H9 (cell line): ENCODE measurements around the gene FAM13A. TPM values are rescaled to one million over a fixed set of nuclear protein-coding genes. Genes with fewer than 3 reads are reported as not detected.

Source experiments
- DNase-seq: peaks from one replicate; pipeline ENCODE4 v3.0.0-alpha.2; 2017
- H2AFZ ChIP-seq: one replicate; pipeline ENCODE4 v1.6.1; 2013; ENCODE audit warnings: mild to moderate bottlenecking, low read length, control low read depth, moderate library complexity
- H2AK5ac ChIP-seq: 2 replicates; pipeline ENCODE4 v1.6.1; 2013; ENCODE audit warnings: low read length, control low read depth, mixed read lengths; ENCODE audit not compliant: insufficient read length
- H2BK120ac ChIP-seq: one replicate; pipeline ENCODE4 v1.6.1; 2013; ENCODE audit warnings: low read depth, mild to moderate bottlenecking, low read length, control low read depth, inconsistent platforms; ENCODE audit not compliant: poor library complexity, severe bottlenecking
- H2BK12ac ChIP-seq: 2 replicates; pipeline ENCODE4 v1.6.1; 2013; ENCODE audit warnings: low read length, control low read depth, mixed read lengths, low read depth; ENCODE audit not compliant: insufficient read length
- H2BK15ac ChIP-seq: 2 replicates; pipeline ENCODE4 v1.6.1; 2013; ENCODE audit warnings: low read depth, low read length, control low read depth
- H2BK20ac ChIP-seq: one replicate; pipeline ENCODE4 v1.6.1; 2013; ENCODE audit warnings: low read depth, mild to moderate bottlenecking, low read length, control low read depth, inconsistent platforms; ENCODE audit not compliant: poor library complexity, severe bottlenecking
- H2BK5ac ChIP-seq: 2 replicates; pipeline ENCODE4 v1.6.1; 2013; ENCODE audit warnings: low read length, control low read depth, mixed read lengths; ENCODE audit not compliant: insufficient read length
- H3K14ac ChIP-seq: 2 replicates; pipeline ENCODE4 v1.6.1; 2013; ENCODE audit warnings: low read length, control low read depth; ENCODE audit not compliant: insufficient read depth
- H3K18ac ChIP-seq: 2 replicates; pipeline ENCODE4 v1.6.1; 2013; ENCODE audit warnings: low read depth, mild to moderate bottlenecking, mixed read lengths, low read length, control low read depth; ENCODE audit not compliant: insufficient read length
- H3K23ac ChIP-seq: 2 replicates; pipeline ENCODE4 v1.6.1; 2013; ENCODE audit warnings: low read length, control low read depth, mixed read lengths, low read depth; ENCODE audit not compliant: insufficient read length
- H3K23me2 ChIP-seq: 2 replicates; pipeline ENCODE4 v1.6.1; 2013; ENCODE audit warnings: low read depth, mild to moderate bottlenecking, mixed read lengths, low read length, control low read depth; ENCODE audit not compliant: insufficient read length, poor library complexity, severe bottlenecking
- H3K27ac ChIP-seq: 2 replicates; pipeline ENCODE4 v1.5.1; 2013; ENCODE audit warnings: low read length, control low read depth, mixed read lengths, low read depth; ENCODE audit not compliant: insufficient read length
- H3K27me3 ChIP-seq: 2 replicates; pipeline ENCODE4 v1.6.1; 2013; ENCODE audit warnings: low read length, control low read depth, inconsistent platforms; ENCODE audit not compliant: insufficient read depth
- H3K4ac ChIP-seq: 2 replicates; pipeline ENCODE4 v1.6.1; 2013; ENCODE audit warnings: low read depth, mild to moderate bottlenecking, control low read depth, inconsistent platforms, low read length, moderate library complexity
- H3K4me1 ChIP-seq: 2 replicates; pipeline ENCODE4 v1.6.1; 2013; ENCODE audit warnings: low read length, control low read depth, inconsistent platforms; ENCODE audit not compliant: insufficient read depth
- H3K4me2 ChIP-seq: 2 replicates; pipeline ENCODE4 v1.6.1; 2013; ENCODE audit warnings: low read length, control low read depth, mixed read lengths; ENCODE audit not compliant: insufficient read length, insufficient read depth
- H3K56ac ChIP-seq: 2 replicates; pipeline ENCODE4 v1.6.1; 2013; ENCODE audit warnings: low read depth, mild to moderate bottlenecking, mixed read lengths, low read length, control low read depth; ENCODE audit not compliant: insufficient read length
- H3K79me1 ChIP-seq: 2 replicates; pipeline ENCODE4 v1.6.1; 2013; ENCODE audit warnings: low read depth, mild to moderate bottlenecking, moderate library complexity, low read length, control low read depth, inconsistent platforms; ENCODE audit not compliant: insufficient read depth, poor library complexity, severe bottlenecking
- H3K79me2 ChIP-seq: 2 replicates; pipeline ENCODE4 v1.6.1; 2013; ENCODE audit warnings: low read length, control low read depth, inconsistent platforms; ENCODE audit not compliant: insufficient read depth
- H3K9ac ChIP-seq: 2 replicates; pipeline ENCODE4 v1.6.1; 2013; ENCODE audit warnings: low read length, control low read depth, mixed read lengths; ENCODE audit not compliant: insufficient read length; ENCODE audit errors: extremely low read depth
- H3K9me3 ChIP-seq: one replicate; pipeline ENCODE4 v1.6.1; 2013; ENCODE audit warnings: low read depth, low read length, inconsistent platforms; ENCODE audit not compliant: control insufficient read depth
- H3T11ph ChIP-seq: one replicate; pipeline ENCODE4 v1.6.1; 2013; ENCODE audit warnings: mild to moderate bottlenecking, low read length, control low read depth, inconsistent platforms
- H4K20me1 ChIP-seq: one replicate; pipeline ENCODE4 v1.6.1; 2013; ENCODE audit not compliant: control insufficient read depth, insufficient read length, insufficient read depth
- H4K5ac ChIP-seq: 2 replicates; pipeline ENCODE4 v1.6.1; 2013; ENCODE audit warnings: low read depth, mild to moderate bottlenecking, mixed read lengths, low read length, control low read depth; ENCODE audit not compliant: insufficient read length
- H4K8ac ChIP-seq: replicated peaks from 2 replicates; pipeline ENCODE4 v1.6.1; 2013; ENCODE audit warnings: low read length, control low read depth, mixed read lengths, low read depth; ENCODE audit not compliant: insufficient read length
- H4K91ac ChIP-seq: 2 replicates; pipeline ENCODE4 v1.6.1; 2013; ENCODE audit warnings: low read depth, mild to moderate bottlenecking, moderate library complexity, mixed read lengths, low read length, control low read depth; ENCODE audit not compliant: insufficient read length
- H3K27ac Mint-ChIP-seq, 3 experiments: 2 replicates in 2 of 3; 3 replicates in 1 of 3; pipeline ENCODE4 v1.8.0; 2020 to 2021; ENCODE audit warnings: mixed read lengths in 3 of 3, mild to moderate bottlenecking in 1 of 3, moderate library complexity in 1 of 3
- H3K27me3 Mint-ChIP-seq: 2 replicates; pipeline ENCODE4 v1.8.0; 2021; ENCODE audit warnings: low read depth, mild to moderate bottlenecking, moderate library complexity, mixed read lengths
- H3K36me3 Mint-ChIP-seq, 3 experiments: 2 replicates in 2 of 3; 3 replicates in 1 of 3; pipeline ENCODE4 v1.8.0; 2020 to 2021; ENCODE audit warnings: low read depth in 3 of 3, mixed read lengths in 3 of 3; ENCODE audit not compliant: insufficient read depth in 1 of 3
- H3K4me1 Mint-ChIP-seq, 2 experiments: 2 replicates each; pipeline ENCODE4 v1.8.0; 2020; ENCODE audit warnings: mixed read lengths in 2 of 2
- H3K4me3 Mint-ChIP-seq, 2 experiments: 2 replicates in 1 of 2; 3 replicates in 1 of 2; pipeline ENCODE4 v1.8.0; 2020 to 2021; ENCODE audit warnings: mild to moderate bottlenecking in 2 of 2, mixed read lengths in 2 of 2, moderate library complexity in 1 of 2
- H3K9me3 Mint-ChIP-seq, 2 experiments: 2 replicates in 1 of 2; 3 replicates in 1 of 2; pipeline ENCODE4 v1.8.0; 2020; ENCODE audit warnings: mild to moderate bottlenecking in 2 of 2, mixed read lengths in 2 of 2, moderate library complexity in 1 of 2
- CTCF ChIP-seq: fragments of 200-600 bp; sonication (generic); conservative IDR thresholded peaks from 3 replicates; pipeline ENCODE4 v1.8.0; 2021; ENCODE audit warnings: antibody characterized with exemption, mild to moderate bottlenecking
- WGBS: extraction: QIAGEN DNeasy Blood & Tissue Kit; methylation state at CpG from one replicate; pipeline ENCODE4 v1.1.7; 2013; ENCODE audit warnings: missing lambda C conversion rate, low lambda C conversion rate, mixed read lengths; ENCODE audit not compliant: insufficient read length; ENCODE audit errors: extremely low coverage; 5-methylcytosine and 5-hydroxymethylcytosine counted together
- total RNA-seq: library from RNA; stranded (reverse); gene quantifications from 2 replicates; pipeline ENCODE4 v1.2.1, GENCODE V29; 2021

FAM13A gene
- total RNA-seq, 1 experiment from 2014 or later = 12.7 TPM

- H3K27ac ChIP-seq = no peak overlapping the region
- H2AFZ ChIP-seq = no peak overlapping the region
- H3K4me3 Mint-ChIP-seq = no peak overlapping the region
- H3K23ac ChIP-seq = no peak overlapping the region
- peaks cover 0 to 6% of the 10 kb centered on the region in 2 experiments; a peak in 3 of 4 replicates for H3K4me1 Mint-ChIP-seq
- no peak overlapping the region for H3K4me2 ChIP-seq
- no peaks in the 10 kb centered on the region for H3K27me3 Mint-ChIP-seq
- H3T11ph ChIP-seq = no peak overlapping the region
- H4K20me1 ChIP-seq = no peaks in the 10 kb centered on the region
- no peak overlapping the region for H4K5ac ChIP-seq
- no peaks in the 10 kb centered on the region for H3K79me1 ChIP-seq
- H2BK120ac ChIP-seq = no peak overlapping the region
- no peak overlapping the region for H2BK20ac ChIP-seq
- no peaks in the 10 kb centered on the region for H3K79me2 ChIP-seq
- no peaks in the 10 kb centered on the region for H3K9me3 Mint-ChIP-seq
- no peak overlapping the region for H2BK12ac ChIP-seq
- no peak overlapping the region for H3K56ac ChIP-seq
- no peak overlapping the region for H2AK5ac ChIP-seq
- no peak for TF ChIP-seq CTCF
- H3K23me2 ChIP-seq = no peaks in the 10 kb centered on the region
- peaks cover 21 to 33% (median 31%) of the 10 kb centered on the region in 3 experiments; a peak in 6 of 7 replicates for H3K36me3 Mint-ChIP-seq
- H3K9me3 ChIP-seq = no peaks in the 10 kb centered on the region
- no peak overlapping the region for H3K9ac ChIP-seq
- H4K8ac ChIP-seq = no peak overlapping the region
- H3K27ac Mint-ChIP-seq = no peak overlapping the region; a peak in 1 of 7 replicates
- H3K4ac ChIP-seq = no peak overlapping the region
- H3K18ac ChIP-seq = no peak overlapping the region
- H3K27me3 ChIP-seq = no peaks in the 10 kb centered on the region
- no peak overlapping the region for H2BK15ac ChIP-seq
- H3K14ac ChIP-seq = no peak overlapping the region
- no peak overlapping the region for H2BK5ac ChIP-seq
- WGBS = 100% methylated on average over 1 of the region's 7 CpGs
- H4K91ac ChIP-seq = no peak overlapping the region
- H3K4me1 ChIP-seq = no peaks in the 10 kb centered on the region
- DNase-seq = no peak
Measured at GRCh38 chr4:88751258-88752075, 305.5 kb downstream of the FAM13A start.
